ENCODE data around the gene STAMBP. TPM values are rescaled to one million over a fixed set of nuclear protein-coding genes. Genes with fewer than 3 reads are reported as not detected.
A peak's percentile ranks its signal among the peaks of the same experiment; 100 is the strongest.

STAMBP gene
- total RNA-seq, 4 donors from 2014 or later, result 22.7 to 1,127 (median 37.3) TPM

GRCh38 chr2:73839653-73840411 is 11.1 kb downstream of the STAMBP start:
- peaks cover 4 to 57% (median 21%) of the 10 kb centered on the region in 4 donors for H3K4me1 ChIP-seq
- H3K36me3 ChIP-seq, result peaks cover 0 to 5% (median 2%) of the 10 kb centered on the region in 4 donors
- no peaks in the 10 kb centered on the region for H3K9me3 ChIP-seq
- no peaks in the 10 kb centered on the region for H3K27me3 ChIP-seq
- TF ChIP-seq POLR2AphosphoS5 (IDR thresholded peaks at IDR 0.05), result no peak
- no peak for TF ChIP-seq POLR2A (IDR thresholded peaks at IDR 0.05)
- TF ChIP-seq CTCF (IDR thresholded peaks at IDR 0.05), result no peak
- no peak for TF ChIP-seq EP300 (IDR thresholded peaks at IDR 0.05; ENCODE audit: low read depth)
- no peak for DNase-seq
- peak overlapping the region; percentile 55 to 95 (median 81) for H3K27ac ChIP-seq
- no peak overlapping the region for H3K4me3 ChIP-seq
- 69 to 70% methylated on average over 3 of the region's 3 CpGs for WGBS, 2 donors (ENCODE audit: low coverage in 1 of 2)
- intact Hi-C loops (cut with DNase I; ENCODE audit: low total_unique reads), result loop anchor here (10.0 kb wide), 1 partner anchor 55 kb away; the partner anchor contains the start of gene ACTG2
- in situ Hi-C loops (cut with MboI; ENCODE audit: low pct_ligation_motif_present in 1 of 4, low pct_unique_long_range_greater_than_20kb in 1 of 4, low sequenced_read_pairs in 3 of 4), result loop anchor here in 3 of 4 donors (25.0 kb wide), 2 partner anchors 147 to 297 kb away; partner anchors contain the start of genes BOLA3 (in 2 of the 3) and TET3 (in 1 of the 3)

GRCh38 chr2:73841912-73842738 is 13.4 kb downstream of the STAMBP start:
- H3K27me3 ChIP-seq, result no peaks in the 10 kb centered on the region
- no peaks in the 10 kb centered on the region for H3K9me3 ChIP-seq
- H3K36me3 ChIP-seq, result peaks cover 0 to 27% (median 12%) of the 10 kb centered on the region in 4 donors
- intact Hi-C loops (cut with DNase I; ENCODE audit: low total_unique reads) (no loop called here), in situ Hi-C loops (cut with MboI; ENCODE audit: low pct_ligation_motif_present in 1 of 4, low pct_unique_long_range_greater_than_20kb in 1 of 4, low sequenced_read_pairs in 3 of 4) (loop anchor here in 3 of 4 donors (25.0 kb wide), 2 partner anchors 145 to 295 kb away; partner anchors contain the start of genes BOLA3 (in 2 of the 3) and TET3 (in 1 of the 3))
- peak; percentile 47 for DNase-seq
- peak overlapping the region; percentile 56 to 95 (median 71) for H3K27ac ChIP-seq
- WGBS, 2 donors (ENCODE audit: low coverage in 1 of 2), result 45 to 55% methylated on average over 5 of the region's 5 CpGs
- H3K4me1 ChIP-seq, result peaks cover 4 to 49% (median 21%) of the 10 kb centered on the region in 4 donors
- TF ChIP-seq CTCF (IDR thresholded peaks at IDR 0.05) (no peak), POLR2AphosphoS5 (IDR thresholded peaks at IDR 0.05) (peak in 1 of 3 donors; percentile 22)
- no peak overlapping the region for H3K4me3 ChIP-seq

- TF ChIP-seq POLR2AphosphoS5 (IDR thresholded peaks at IDR 0.05) (no peak), CTCF (IDR thresholded peaks at IDR 0.05) (no peak), POLR2A (IDR thresholded peaks at IDR 0.05) (no peak), EP300 (IDR thresholded peaks at IDR 0.05; ENCODE audit: low read depth) (no peak)
- WGBS, 2 donors (ENCODE audit: low coverage in 1 of 2), result 50 to 75% methylated on average over 1 of the region's 1 CpG
- Histone ChIP-seq H3K27me3 (no peaks in the 10 kb centered on the region), H3K36me3 (peaks cover 0 to 32% (median 15%) of the 10 kb centered on the region in 4 donors), H3K27ac (peak overlapping the region; percentile 56 to 95 (median 71)), H3K9me3 (no peaks in the 10 kb centered on the region), H3K4me1 (peaks cover 4 to 48% (median 21%) of the 10 kb centered on the region in 4 donors), H3K4me3 (no peak overlapping the region)
- intact Hi-C loops (cut with DNase I; ENCODE audit: low total_unique reads) (no loop called here), in situ Hi-C loops (cut with MboI; ENCODE audit: low pct_ligation_motif_present in 1 of 4, low pct_unique_long_range_greater_than_20kb in 1 of 4, low sequenced_read_pairs in 3 of 4) (loop anchor here in 3 of 4 donors (25.0 kb wide), 2 partner anchors 145 to 295 kb away; partner anchors contain the start of genes BOLA3 (in 2 of the 3) and TET3 (in 1 of the 3))
- no peak for DNase-seq
Measured at GRCh38 chr2:73842739-73843019, 13.9 kb downstream of the STAMBP start.

GRCh38 chr2:73844087-73844486 is 15.3 kb downstream of the STAMBP start:
- in situ Hi-C loops (cut with MboI; ENCODE audit: low pct_ligation_motif_present in 1 of 4, low pct_unique_long_range_greater_than_20kb in 1 of 4, low sequenced_read_pairs in 3 of 4) (loop anchor here in 3 of 4 donors (25.0 kb wide), 2 partner anchors 143 to 293 kb away; partner anchors contain the start of genes BOLA3 (in 2 of the 3) and TET3 (in 1 of the 3)), intact Hi-C loops (cut with DNase I; ENCODE audit: low total_unique reads) (no loop called here)
- no peak for DNase-seq
- Histone ChIP-seq H3K4me1 (peaks cover 0 to 34% (median 17%) of the 10 kb centered on the region in 4 donors), H3K9me3 (no peaks in the 10 kb centered on the region), H3K4me3 (no peak overlapping the region), H3K27ac (peak overlapping the region in 1 of 4 donors; percentile 95), H3K36me3 (peaks cover 0 to 42% (median 21%) of the 10 kb centered on the region in 4 donors), H3K27me3 (no peaks in the 10 kb centered on the region)
- TF ChIP-seq EP300 (IDR thresholded peaks at IDR 0.05; ENCODE audit: low read depth) (no peak), POLR2A (IDR thresholded peaks at IDR 0.05) (no peak), POLR2AphosphoS5 (IDR thresholded peaks at IDR 0.05) (no peak), CTCF (IDR thresholded peaks at IDR 0.05) (no peak)
- WGBS, 2 donors (ENCODE audit: low coverage in 1 of 2), result 67% methylated on average over 2 of the region's 2 CpGs
